Hepatocyte (in vitro differentiated cells): Measurements from ENCODE around the gene KCNB1. TPM values are rescaled to one million over a fixed set of nuclear protein-coding genes. Genes with fewer than 3 reads are reported as not detected.

Experiments
- DNase-seq: peaks from one replicate; pipeline ENCODE4 v3.0.0-alpha.2; 2016; ENCODE audit warnings: low spot score
- H2AFZ ChIP-seq: fragments of 200-600 bp; sonication (generic); 2 replicates; pipeline ENCODE4 v1.6.0; 2016; ENCODE audit warnings: antibody characterized with exemption, mild to moderate bottlenecking
- H3K27ac ChIP-seq: fragments of 200-600 bp; sonication (generic); 2 replicates; pipeline ENCODE4 v1.5.1; 2016; ENCODE audit warnings: mild to moderate bottlenecking
- H3K27me3 ChIP-seq: fragments of 200-600 bp; sonication (generic); 2 replicates; pipeline ENCODE4 v1.6.1; 2016
- H3K36me3 ChIP-seq: fragments of 200-600 bp; sonication (generic); replicated peaks from 2 replicates; pipeline ENCODE4 v1.5.1; 2016; ENCODE audit warnings: low read depth; ENCODE audit not compliant: insufficient read depth
- H3K4me1 ChIP-seq: fragments of 200-600 bp; sonication (generic); 2 replicates; pipeline ENCODE4 v1.5.1; 2016; ENCODE audit warnings: mild to moderate bottlenecking, moderate library complexity; ENCODE audit not compliant: insufficient read depth
- H3K4me2 ChIP-seq: fragments of 200-600 bp; sonication (generic); 2 replicates; pipeline ENCODE4 v1.6.0; 2016
- H3K4me3 ChIP-seq: fragments of 200-600 bp; sonication (generic); 2 replicates; pipeline ENCODE4 v1.5.1; 2016; ENCODE audit warnings: mild to moderate bottlenecking
- H3K79me2 ChIP-seq: fragments of 200-600 bp; sonication (generic); 2 replicates; pipeline ENCODE4 v1.6.0; 2017; ENCODE audit warnings: mild to moderate bottlenecking
- H3K9me2 ChIP-seq: fragments of 200-600 bp; sonication (generic); replicated peaks from 2 replicates; pipeline ENCODE4 v1.6.0; 2017; ENCODE audit warnings: mild to moderate bottlenecking; ENCODE audit not compliant: insufficient read depth
- H3K9me3 ChIP-seq: fragments of 200-600 bp; sonication (generic); 2 replicates; pipeline ENCODE4 v1.5.1; 2016; ENCODE audit warnings: low read depth, mild to moderate bottlenecking
- H4K20me1 ChIP-seq: fragments of 200-600 bp; sonication (generic); 2 replicates; pipeline ENCODE4 v1.6.0; 2016; ENCODE audit warnings: mild to moderate bottlenecking; ENCODE audit not compliant: insufficient read depth, poor library complexity, severe bottlenecking
- CTCF ChIP-seq: fragments of 200-600 bp; sonication (generic); IDR thresholded peaks from 2 replicates; pipeline ENCODE4 v1.5.1; 2016; ENCODE audit warnings: antibody characterized with exemption, mild to moderate bottlenecking; ENCODE audit not compliant: poor library complexity
- EZH2 ChIP-seq: fragments of 200-600 bp; sonication (generic); IDR thresholded peaks from 2 replicates; pipeline ENCODE4 v1.6.1; 2016; ENCODE audit warnings: antibody characterized with exemption, mild to moderate bottlenecking, borderline replicate concordance
- EZH2phosphoT487 ChIP-seq: fragments of 200-600 bp; sonication (generic); IDR thresholded peaks from one replicate; pipeline ENCODE4 v1.6.1; 2018; ENCODE audit warnings: antibody characterized with exemption, mild to moderate bottlenecking, low read depth, moderate library complexity; ENCODE audit not compliant: unreplicated experiment, severe bottlenecking
- WGBS: methylation state at CpG from one replicate; pipeline ENCODE4 v1.1.6; 2016; ENCODE audit warnings: low lambda C conversion rate; ENCODE audit errors: missing lambda C conversion rate; 5-methylcytosine and 5-hydroxymethylcytosine counted together
- polyA plus RNA-seq: library from polyadenylated mRNA; unstranded; fragments of >200 nt; fragmentation: Nextera tagmentation; extraction: Ambion mirVana; gene quantifications from 2 replicates; pipeline ENCODE4 v1.2.1, GENCODE V29; 2016
- total RNA-seq: library from RNA; depleted of rRNA; stranded (reverse); fragments of >200 nt; gene quantifications from 2 replicates; pipeline ENCODE4 v1.2.3, GENCODE V29; 2014

Gene KCNB1
- total and polyA plus RNA-seq, 2 experiments from 2014 or later = 0.37 to 1.5 TPM

- H3K4me2 ChIP-seq = no peak overlapping the region
- H3K9me2 ChIP-seq = no peaks in the 10 kb centered on the region
- no peaks in the 10 kb centered on the region for H3K9me3 ChIP-seq
- DNase-seq = no peak
- H3K79me2 ChIP-seq = no peaks in the 10 kb centered on the region
- no peaks in the 10 kb centered on the region for H4K20me1 ChIP-seq
- TF ChIP-seq CTCF = no peak
- TF ChIP-seq EZH2phosphoT487 = no peak
- no peak for TF ChIP-seq EZH2
- 92% methylated on average over 6 of the region's 6 CpGs for WGBS
- H3K36me3 ChIP-seq = no peaks in the 10 kb centered on the region
- H3K27me3 ChIP-seq = no peaks in the 10 kb centered on the region
- H3K4me3 ChIP-seq = no peak overlapping the region
- H2AFZ ChIP-seq = no peak overlapping the region
- H3K27ac ChIP-seq = no peak overlapping the region
- no peaks in the 10 kb centered on the region for H3K4me1 ChIP-seq
Measured at GRCh38 chr20:49455691-49456090, 26.8 kb downstream of the KCNB1 start.

- WGBS = 84% methylated on average over 9 of the region's 9 CpGs
- no peaks in the 10 kb centered on the region for H3K36me3 ChIP-seq
- no peak overlapping the region for H3K4me2 ChIP-seq
- no peak for TF ChIP-seq CTCF
- no peak for TF ChIP-seq EZH2
- no peak for TF ChIP-seq EZH2phosphoT487
- no peaks in the 10 kb centered on the region for H3K9me2 ChIP-seq
- no peaks in the 10 kb centered on the region for H3K9me3 ChIP-seq
- no peaks in the 10 kb centered on the region for H3K27me3 ChIP-seq
- H3K4me1 ChIP-seq = peaks cover under 1% of the 10 kb centered on the region
- no peaks in the 10 kb centered on the region for H3K79me2 ChIP-seq
- H4K20me1 ChIP-seq = no peaks in the 10 kb centered on the region
- DNase-seq = no peak
- H3K4me3 ChIP-seq = no peak overlapping the region
- H3K27ac ChIP-seq = no peak overlapping the region
- H2AFZ ChIP-seq = no peak overlapping the region
Measured at GRCh38 chr20:49452011-49452482, 30.4 kb downstream of the KCNB1 start.

GRCh38 chr20:49450281-49450721 is 32.2 kb downstream of the KCNB1 start:
- DNase-seq = no peak
- WGBS = 59% methylated on average over 14 of the region's 14 CpGs
- no peak overlapping the region for H3K4me2 ChIP-seq
- H3K9me2 ChIP-seq = no peaks in the 10 kb centered on the region
- no peaks in the 10 kb centered on the region for H3K36me3 ChIP-seq
- peaks cover 2% of the 10 kb centered on the region for H3K4me1 ChIP-seq
- H3K27me3 ChIP-seq = no peaks in the 10 kb centered on the region
- no peak overlapping the region for H3K4me3 ChIP-seq
- H3K27ac ChIP-seq = no peak overlapping the region
- no peaks in the 10 kb centered on the region for H3K79me2 ChIP-seq
- TF ChIP-seq CTCF = no peak
- no peak for TF ChIP-seq EZH2
- no peak for TF ChIP-seq EZH2phosphoT487
- H2AFZ ChIP-seq = no peak overlapping the region
- no peaks in the 10 kb centered on the region for H4K20me1 ChIP-seq
- H3K9me3 ChIP-seq = no peaks in the 10 kb centered on the region

- Histone ChIP-seq H3K4me2 (no peak overlapping the region), H3K4me3 (no peak overlapping the region), H3K36me3 (no peaks in the 10 kb centered on the region), H3K79me2 (no peaks in the 10 kb centered on the region), H3K4me1 (peaks cover 2% of the 10 kb centered on the region), H3K9me2 (no peaks in the 10 kb centered on the region), H4K20me1 (no peaks in the 10 kb centered on the region), H3K27ac (no peak overlapping the region), H3K9me3 (no peaks in the 10 kb centered on the region), H2AFZ (no peak overlapping the region), H3K27me3 (no peaks in the 10 kb centered on the region)
- WGBS = 89% methylated on average over 6 of the region's 6 CpGs
- TF ChIP-seq EZH2phosphoT487 = no peak
- no peak for TF ChIP-seq EZH2
- no peak for TF ChIP-seq CTCF
- DNase-seq = no peak
Measured at GRCh38 chr20:49448917-49449316, 33.6 kb downstream of the KCNB1 start.
